ENCODE data around the gene CSNK1D.

The CSNK1D gene

DNA sequence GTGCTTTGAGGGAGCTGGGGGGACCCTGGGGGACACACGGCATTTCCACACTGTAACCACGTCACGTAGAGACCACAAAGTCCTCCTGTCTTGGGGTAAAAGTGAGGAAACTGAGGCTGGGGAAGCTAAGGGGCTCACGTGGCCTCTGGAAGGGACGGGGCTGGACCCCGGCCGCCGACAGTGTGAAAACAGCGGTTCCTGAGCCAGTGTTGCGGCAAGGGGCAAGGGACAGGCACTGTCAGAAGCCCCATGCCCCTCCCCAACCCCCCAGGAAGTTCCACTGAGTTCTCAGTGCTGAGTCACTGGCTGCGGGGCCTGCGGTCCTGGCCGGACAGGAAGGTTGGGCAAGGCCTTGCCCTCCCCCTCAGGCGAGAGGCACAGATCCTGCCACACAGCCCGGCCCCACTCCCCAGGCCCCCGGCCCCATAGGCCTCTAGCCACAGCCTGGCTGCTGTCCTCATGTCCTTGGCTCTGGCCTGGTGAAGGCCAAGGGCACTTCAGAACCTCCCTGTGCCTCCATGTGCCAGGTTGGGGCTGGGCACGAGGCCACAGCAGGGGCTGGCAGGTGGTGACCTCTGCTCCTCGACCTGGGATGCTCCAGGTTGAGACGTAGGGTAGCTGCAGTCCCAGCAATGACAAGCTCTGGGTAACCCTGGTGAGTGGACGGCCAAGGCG lies 55.8 kb downstream of the CSNK1D start:
- TF ChIP-seq, protein P1, sequence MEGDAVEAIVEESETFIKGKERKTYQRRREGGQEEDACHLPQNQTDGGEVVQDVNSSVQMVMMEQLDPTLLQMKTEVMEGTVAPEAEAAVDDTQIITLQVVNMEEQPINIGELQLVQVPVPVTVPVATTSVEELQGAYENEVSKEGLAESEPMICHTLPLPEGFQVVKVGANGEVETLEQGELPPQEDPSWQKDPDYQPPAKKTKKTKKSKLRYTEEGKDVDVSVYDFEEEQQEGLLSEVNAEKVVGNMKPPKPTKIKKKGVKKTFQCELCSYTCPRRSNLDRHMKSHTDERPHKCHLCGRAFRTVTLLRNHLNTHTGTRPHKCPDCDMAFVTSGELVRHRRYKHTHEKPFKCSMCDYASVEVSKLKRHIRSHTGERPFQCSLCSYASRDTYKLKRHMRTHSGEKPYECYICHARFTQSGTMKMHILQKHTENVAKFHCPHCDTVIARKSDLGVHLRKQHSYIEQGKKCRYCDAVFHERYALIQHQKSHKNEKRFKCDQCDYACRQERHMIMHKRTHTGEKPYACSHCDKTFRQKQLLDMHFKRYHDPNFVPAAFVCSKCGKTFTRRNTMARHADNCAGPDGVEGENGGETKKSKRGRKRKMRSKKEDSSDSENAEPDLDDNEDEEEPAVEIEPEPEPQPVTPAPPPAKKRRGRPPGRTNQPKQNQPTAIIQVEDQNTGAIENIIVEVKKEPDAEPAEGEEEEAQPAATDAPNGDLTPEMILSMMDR (IDR thresholded peaks at IDR 0.05; ENCODE audit: low read depth, low read length, missing control alignments): no peak
- no peak overlapping the region for H3K4me3 ChIP-seq (replicated peaks; ENCODE audit: low read depth, low read length)
- no peak for DNase-seq (ENCODE audit: extremely low read depth, low read depth)

DNA sequence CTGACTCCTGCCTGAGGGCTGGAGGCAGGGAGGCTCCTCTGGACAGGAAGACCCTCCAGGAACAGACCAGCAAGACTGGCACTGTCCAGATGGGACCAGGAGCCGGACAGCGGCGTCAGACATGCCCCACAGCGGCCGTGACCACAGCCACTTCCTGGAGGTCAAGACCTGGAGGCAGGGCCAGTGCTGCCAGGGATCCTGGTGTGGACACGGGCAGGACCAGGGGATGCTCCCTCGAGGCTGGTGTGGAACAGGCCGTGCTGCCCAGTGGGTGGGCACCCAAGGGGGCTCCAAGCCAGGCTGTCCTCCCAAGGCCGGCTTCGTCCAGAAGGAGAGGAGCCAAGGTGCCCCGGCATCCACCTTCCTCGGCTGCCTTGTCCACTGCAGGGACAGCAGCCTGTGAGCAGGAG lies 56.4 kb downstream of the CSNK1D start:
- no peak overlapping the region for H3K4me3 ChIP-seq (replicated peaks; ENCODE audit: low read depth, low read length)
- TF ChIP-seq, protein P1 (IDR thresholded peaks at IDR 0.05; ENCODE audit: low read depth, low read length, missing control alignments): no peak
- DNase-seq (ENCODE audit: extremely low read depth, low read depth): no peak

DNA sequence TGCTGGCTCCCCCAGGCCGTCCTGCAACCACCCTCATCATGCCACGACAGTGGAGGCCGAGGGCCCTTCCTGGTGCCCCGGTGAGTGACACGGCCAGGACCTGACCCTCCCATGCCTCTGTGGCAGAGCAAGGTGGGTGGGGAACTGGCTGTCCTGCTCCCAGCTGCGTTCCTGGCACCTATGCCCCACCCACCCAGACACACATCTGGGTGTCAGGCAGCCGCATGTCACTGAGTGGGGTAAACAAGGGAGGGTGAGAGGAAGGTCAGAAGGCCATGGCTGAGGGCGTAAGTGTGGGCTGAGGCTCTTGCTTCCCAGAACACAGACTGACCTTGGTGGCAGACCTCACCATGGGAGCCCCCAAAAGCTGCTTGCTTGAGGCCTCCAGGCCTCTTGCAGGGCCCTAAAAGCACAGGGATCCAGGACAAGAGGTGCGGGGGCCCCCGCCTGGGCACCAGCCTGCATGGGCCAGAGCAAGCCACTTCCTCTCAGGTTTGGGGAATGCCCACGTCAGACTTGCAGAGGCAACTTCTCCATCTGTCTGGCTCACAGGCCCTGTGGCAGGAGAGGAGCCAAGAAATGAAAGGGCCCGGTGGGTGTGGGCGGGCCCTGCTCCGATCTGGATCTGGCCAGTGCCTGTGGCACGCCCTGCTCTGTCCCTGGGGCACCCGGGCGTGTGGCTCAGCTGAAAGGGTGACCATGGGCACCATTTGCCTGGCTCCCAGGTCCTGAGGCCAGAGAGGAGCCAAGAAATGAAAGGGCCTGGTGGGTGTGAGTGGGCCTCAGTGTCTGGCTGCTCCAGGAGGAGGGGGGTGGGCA lies 57.0 kb downstream of the CSNK1D start:
- peak; percentile 52 for DNase-seq (ENCODE audit: extremely low read depth, low read depth)
- TF ChIP-seq, protein P1 (IDR thresholded peaks at IDR 0.05; ENCODE audit: low read depth, low read length, missing control alignments): no peak
- H3K4me3 ChIP-seq (replicated peaks; ENCODE audit: low read depth, low read length): no peak overlapping the region

- TF ChIP-seq, protein P1 (IDR thresholded peaks at IDR 0.05; ENCODE audit: low read depth, low read length, missing control alignments): no peak
- no peak overlapping the region for H3K4me3 ChIP-seq (replicated peaks; ENCODE audit: low read depth, low read length)
- no peak for DNase-seq (ENCODE audit: extremely low read depth, low read depth)
Measured at GRCh38 chr17:82215972-82216300, 57.6 kb downstream of the CSNK1D start.

- TF ChIP-seq, protein P1 (IDR thresholded peaks at IDR 0.05; ENCODE audit: low read depth, low read length, missing control alignments): no peak
- no peak for DNase-seq (ENCODE audit: extremely low read depth, low read depth)
- no peak overlapping the region for H3K4me3 ChIP-seq (replicated peaks; ENCODE audit: low read depth, low read length)
Measured at GRCh38 chr17:82215095-82215971, 58.2 kb downstream of the CSNK1D start.

- no peak for DNase-seq (ENCODE audit: extremely low read depth, low read depth)
- H3K4me3 ChIP-seq (replicated peaks; ENCODE audit: low read depth, low read length): no peak overlapping the region
- TF ChIP-seq, protein P1 (IDR thresholded peaks at IDR 0.05; ENCODE audit: low read depth, low read length, missing control alignments): no peak
Measured at GRCh38 chr17:82214012-82214628, 59.4 kb downstream of the CSNK1D start.
